Esophagus squamous epithelium (tissue), 5 donors: ENCODE data around the gene SIN3B. TPM values are rescaled to one million over a fixed set of nuclear protein-coding genes. Genes with fewer than 3 reads are reported as not detected.

Experiments used
- DNase-seq: peaks from one replicate; lab custom pipeline; 2025; lab: John Stamatoyannopoulos, UW
- H3K27ac ChIP-seq, 4 donors: fragments of 200-600 bp; sonication (generic); one replicate each; pipeline ENCODE4 v1.5.1; 2016 to 2019; ENCODE audit warnings: mild to moderate bottlenecking in 1 of 4
- H3K27me3 ChIP-seq, 4 donors: fragments of 200-600 bp; sonication (generic); 1 replicate in 3 of 4; 2 replicates in 1 of 4; pipeline versions ENCODE4 v1.5.1 to v1.6.0; 2017 to 2021; ENCODE audit warnings: antibody characterized with exemption in 1 of 4
- H3K36me3 ChIP-seq, 3 donors: fragments of 200-600 bp; sonication (generic); one replicate each; pipeline ENCODE4 v1.5.1; 2016 to 2019
- H3K4me1 ChIP-seq, 3 donors: fragments of 200-600 bp; sonication (generic); one replicate each; pipeline ENCODE4 v1.5.1; 2017 to 2019
- H3K4me3 ChIP-seq, 4 donors: fragments of 200-600 bp; sonication (generic); 1 replicate in 3 of 4; 2 replicates in 1 of 4; pipeline ENCODE4 v1.5.1; 2016 to 2019; ENCODE audit warnings: mild to moderate bottlenecking in 2 of 4, moderate library complexity in 1 of 4
- H3K9me3 ChIP-seq, 3 donors: fragments of 200-600 bp; sonication (generic); one replicate each; pipeline ENCODE4 v1.5.1; 2016 to 2019
- POLR2A ChIP-seq, 4 donors: fragments of 450-650 bp; IDR thresholded peaks; one replicate each; pipeline ENCODE4 v1.6.1; 2017; ENCODE audit warnings: antibody characterized with exemption in 4 of 4, mild to moderate bottlenecking in 4 of 4, moderate library complexity in 3 of 4
- WGBS, 2 donors: methylation state at CpG; one replicate each; pipeline ENCODE4 v1.1.5; 2018; 5-methylcytosine and 5-hydroxymethylcytosine counted together
- intact Hi-C: fragments of 100-400 bp; cut with DNase I; formaldehyde crosslinking; loops from one replicate; pipeline ENCODE4 v1.15.0; 2022
- total RNA-seq, 4 donors: library from RNA; depleted of rRNA; stranded (reverse); fragments of >200 nt; gene quantifications; one replicate each; pipeline ENCODE4 v1.1.0, GENCODE V29; 2016
- TF ChIP-seq, protein P1 (sequence below), 6 experiments: fragments of 450-650 bp in 4 of 6; fragments of 200-600 bp in 2 of 6; sonication (generic) in 2 of 6; IDR thresholded peaks; one replicate each; pipeline ENCODE4 v1.5.1; 2016 to 2019; ENCODE audit warnings: antibody characterized with exemption in 6 of 6, mild to moderate bottlenecking in 4 of 6, moderate library complexity in 4 of 6
- donor health status: DM: yes; HTN: yes; CAD: no.

Gene SIN3B
- total RNA-seq, 4 donors from 2014 or later = 11.2 to 34.7 (median 28.5) TPM

DNA sequence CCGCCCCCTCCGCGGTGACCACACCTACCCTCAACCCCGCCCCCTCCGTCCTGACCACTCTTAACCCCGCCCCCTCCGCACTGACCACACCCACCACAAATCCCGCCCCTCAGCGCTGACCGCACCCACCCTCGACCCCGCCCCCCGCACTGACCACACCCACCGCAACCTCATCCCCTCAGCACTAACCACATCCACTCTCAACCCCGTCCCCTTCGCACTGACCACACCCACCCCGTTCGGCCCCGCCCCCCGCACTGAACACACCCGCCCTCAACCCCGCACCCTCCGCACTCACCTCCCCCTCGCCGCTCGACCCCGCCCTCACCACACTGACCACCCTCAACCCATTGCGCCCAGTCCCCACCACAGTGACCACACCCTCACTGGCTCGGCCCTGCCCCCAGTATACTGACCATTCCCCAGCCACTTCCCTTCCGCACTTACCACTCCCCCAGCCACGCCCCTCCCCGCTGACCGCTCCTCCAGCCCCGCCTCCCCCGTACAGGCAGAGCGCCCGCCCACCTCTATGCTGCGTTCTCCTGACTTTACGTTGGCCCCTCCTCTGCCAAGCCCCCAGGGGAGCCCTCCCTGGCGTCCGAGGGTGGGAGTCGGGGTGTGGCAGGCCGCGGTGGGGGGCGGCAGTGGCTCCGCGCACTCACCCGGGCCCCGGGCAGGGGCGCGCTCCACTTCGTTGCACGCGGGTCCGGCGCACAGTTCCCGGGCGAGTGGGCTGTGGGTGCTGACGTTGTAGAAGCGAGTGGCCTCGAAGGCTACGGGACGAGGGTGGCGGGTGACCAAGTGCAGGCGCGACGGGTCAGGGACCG, 68.0 kb downstream of the SIN3B start:
- Histone ChIP-seq H3K4me1 (peaks cover 3 to 41% (median 7%) of the 10 kb centered on the region in 3 donors), H3K27ac (peak overlapping the region; percentile 69 to 89 (median 79)), H3K9me3 (no peaks in the 10 kb centered on the region), H3K27me3 (peaks cover 0 to 15% (median 0%) of the 10 kb centered on the region in 4 donors), H3K36me3 (no peaks in the 10 kb centered on the region), H3K4me3 (peak overlapping the region; percentile 55 to 77 (median 60))
- whole genome bisulfite sequencing, 2 donors = 0 to 5% methylated on average over 12 to 23 of the region's 68 CpGs
- intact Hi-C loops = no loop called here
- DNase-seq = peak; percentile 98
- TF ChIP-seq, protein P1, sequence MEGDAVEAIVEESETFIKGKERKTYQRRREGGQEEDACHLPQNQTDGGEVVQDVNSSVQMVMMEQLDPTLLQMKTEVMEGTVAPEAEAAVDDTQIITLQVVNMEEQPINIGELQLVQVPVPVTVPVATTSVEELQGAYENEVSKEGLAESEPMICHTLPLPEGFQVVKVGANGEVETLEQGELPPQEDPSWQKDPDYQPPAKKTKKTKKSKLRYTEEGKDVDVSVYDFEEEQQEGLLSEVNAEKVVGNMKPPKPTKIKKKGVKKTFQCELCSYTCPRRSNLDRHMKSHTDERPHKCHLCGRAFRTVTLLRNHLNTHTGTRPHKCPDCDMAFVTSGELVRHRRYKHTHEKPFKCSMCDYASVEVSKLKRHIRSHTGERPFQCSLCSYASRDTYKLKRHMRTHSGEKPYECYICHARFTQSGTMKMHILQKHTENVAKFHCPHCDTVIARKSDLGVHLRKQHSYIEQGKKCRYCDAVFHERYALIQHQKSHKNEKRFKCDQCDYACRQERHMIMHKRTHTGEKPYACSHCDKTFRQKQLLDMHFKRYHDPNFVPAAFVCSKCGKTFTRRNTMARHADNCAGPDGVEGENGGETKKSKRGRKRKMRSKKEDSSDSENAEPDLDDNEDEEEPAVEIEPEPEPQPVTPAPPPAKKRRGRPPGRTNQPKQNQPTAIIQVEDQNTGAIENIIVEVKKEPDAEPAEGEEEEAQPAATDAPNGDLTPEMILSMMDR (IDR thresholded peaks at IDR 0.05) = no peak
- peak in 2 of 4 donors; percentile 40 to 47 for TF ChIP-seq POLR2A (IDR thresholded peaks at IDR 0.05)

GRCh38 chr19:16897856-16898161, 68.6 kb downstream of the SIN3B start:
- DNase-seq = no peak
- WGBS, 2 donors = 0 to 4% methylated on average over 6 to 22 of the region's 30 CpGs

DNA sequence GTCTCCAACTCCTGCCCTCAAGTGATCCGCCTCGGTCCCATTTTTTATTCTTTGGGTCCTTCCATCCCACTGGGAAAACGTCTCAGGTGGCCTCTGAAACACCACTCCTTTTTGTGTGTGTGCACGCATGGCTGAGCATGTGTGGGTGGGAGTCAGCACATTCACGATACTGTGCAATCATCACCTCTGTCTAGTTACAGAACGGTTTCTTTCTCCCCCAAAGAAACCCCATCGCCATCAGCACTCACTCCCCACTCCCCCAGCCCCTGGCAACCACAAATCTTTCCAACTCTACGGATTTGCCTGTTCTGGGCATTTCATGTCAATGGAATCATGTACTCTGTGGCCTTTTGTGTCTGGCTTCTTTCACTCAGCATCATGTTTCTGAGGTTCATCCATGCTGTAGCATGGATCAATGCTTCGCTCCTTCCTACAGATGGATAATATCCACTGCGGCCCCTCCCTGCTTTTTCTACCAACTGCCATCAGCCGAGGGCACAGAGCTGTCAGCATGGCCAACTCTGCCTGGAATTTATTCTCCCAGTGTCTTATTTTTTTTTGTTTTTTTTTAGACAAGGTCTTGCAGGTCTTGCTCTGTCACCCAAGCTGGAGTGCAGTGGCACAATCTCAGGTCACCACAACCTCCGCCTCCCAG, 69.3 kb downstream of the SIN3B start:
- peak overlapping the region in 1 of 4 donors; percentile 88 for H3K27ac ChIP-seq
- DNase-seq = no peak
- intact Hi-C loops = no loop called here
- H3K4me1 ChIP-seq = peaks cover 3 to 39% (median 7%) of the 10 kb centered on the region in 3 donors
- 84 to 87% methylated on average over 12 of the region's 12 CpGs for WGBS, 2 donors
- no peaks in the 10 kb centered on the region for H3K36me3 ChIP-seq
- no peak overlapping the region for H3K4me3 ChIP-seq
- H3K9me3 ChIP-seq = no peaks in the 10 kb centered on the region
- H3K27me3 ChIP-seq = peaks cover 0 to 15% (median 0%) of the 10 kb centered on the region in 4 donors
- TF ChIP-seq, protein P1 (IDR thresholded peaks at IDR 0.05) = no peak

More at GRCh38 chr19:16897856-16898161, 68.6 kb downstream of the SIN3B start:
- TF ChIP-seq, protein P1 (IDR thresholded peaks at IDR 0.05) = no peak
- no peak for TF ChIP-seq POLR2A (IDR thresholded peaks at IDR 0.05)
- intact Hi-C loops = no loop called here
- peak overlapping the region; percentile 69 to 89 (median 79) for H3K27ac ChIP-seq
- H3K27me3 ChIP-seq = peaks cover 0 to 15% (median 0%) of the 10 kb centered on the region in 4 donors
- no peaks in the 10 kb centered on the region for H3K36me3 ChIP-seq
- peak overlapping the region; percentile 55 to 77 (median 60) for H3K4me3 ChIP-seq
- peaks cover 3 to 41% (median 7%) of the 10 kb centered on the region in 3 donors for H3K4me1 ChIP-seq
- H3K9me3 ChIP-seq = no peaks in the 10 kb centered on the region

DNA sequence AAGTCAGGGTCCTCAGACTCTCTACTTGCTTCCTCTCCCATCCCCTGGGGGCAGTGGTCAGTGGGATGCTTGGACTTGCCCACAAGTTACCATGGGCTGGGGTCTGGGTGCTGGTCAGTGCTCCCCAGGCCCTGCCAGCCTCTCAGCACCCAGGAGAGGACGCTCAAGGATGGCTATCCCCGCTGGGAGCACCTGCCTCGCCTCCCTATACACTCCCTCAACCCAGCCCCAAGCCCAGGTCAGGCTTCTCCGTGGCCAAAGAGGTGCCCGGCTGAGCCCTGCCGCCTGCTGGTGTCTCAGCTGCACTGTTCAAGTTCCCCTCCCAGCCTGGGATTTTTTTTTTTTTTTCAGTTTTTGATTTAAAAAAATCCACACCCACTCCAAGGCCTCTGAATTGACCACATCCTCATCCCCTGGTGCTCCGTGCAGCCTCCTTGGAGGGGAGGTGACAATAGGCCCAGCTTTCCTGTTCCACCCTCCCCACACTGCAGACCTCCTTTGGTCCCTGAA, 70.4 kb downstream of the SIN3B start:
- Histone ChIP-seq H3K4me3 (no peak overlapping the region), H3K36me3 (no peaks in the 10 kb centered on the region), H3K9me3 (no peaks in the 10 kb centered on the region), H3K27me3 (peaks cover 0 to 18% (median 0%) of the 10 kb centered on the region in 4 donors), H3K4me1 (peaks cover 3 to 29% (median 7%) of the 10 kb centered on the region in 3 donors), H3K27ac (no peak overlapping the region)
- TF ChIP-seq, protein P1 (IDR thresholded peaks at IDR 0.05) = peak in 5 of 6 experiments; percentile 11 to 50 (median 38)
- no peak for TF ChIP-seq POLR2A (IDR thresholded peaks at IDR 0.05)
- intact Hi-C loops = loop anchor here (10.0 kb wide), 1 partner anchor 125 kb away; no protein-coding TSS in a partner anchor
- 24 to 32% methylated on average over 5 to 7 of the region's 7 CpGs for WGBS, 2 donors
- no peak for DNase-seq
